NB4 (cell line): ENCODE data around the gene HYAL1.

Experiments used
- CTCF ChIP-seq: IDR thresholded peaks from one replicate; pipeline ENCODE4 v1.5.1; 2012; ENCODE audit warnings: low read depth, low read length
- MYC ChIP-seq: IDR thresholded peaks from 2 replicates; pipeline ENCODE4 v1.6.1; 2011; ENCODE audit warnings: low read depth, low read length
- POLR2A ChIP-seq: IDR thresholded peaks from 2 replicates; pipeline ENCODE4 v1.6.1; 2011; ENCODE audit warnings: mild to moderate bottlenecking; ENCODE audit not compliant: insufficient read length; ENCODE audit errors: extremely low read depth

- TF ChIP-seq POLR2A = no peak
- no peak for TF ChIP-seq CTCF
- TF ChIP-seq MYC = no peak
Observed at GRCh38 chr3:50293079-50293801, 10.1 kb downstream of the HYAL1 start.
